Epithelial cell of esophagus (primary cell): ENCODE data around the gene LRRC51.

Experiments used
- DNase-seq: peaks from one replicate; pipeline ENCODE4 v3.0.0; 2010; ENCODE audit warnings: low read depth
- H3K4me3 ChIP-seq: 2 replicates; pipeline ENCODE4 v1.5.1; 2011; ENCODE audit warnings: mild to moderate bottlenecking, low read length, control low read depth
- TF ChIP-seq, protein P1 (sequence below): IDR thresholded peaks from 2 replicates; pipeline ENCODE4 v1.5.1; 2011; ENCODE audit warnings: low read depth, mild to moderate bottlenecking, low read length, control low read depth, inconsistent platforms; ENCODE audit not compliant: insufficient read depth; ENCODE audit errors: missing control alignments

LRRC51 gene

DNA sequence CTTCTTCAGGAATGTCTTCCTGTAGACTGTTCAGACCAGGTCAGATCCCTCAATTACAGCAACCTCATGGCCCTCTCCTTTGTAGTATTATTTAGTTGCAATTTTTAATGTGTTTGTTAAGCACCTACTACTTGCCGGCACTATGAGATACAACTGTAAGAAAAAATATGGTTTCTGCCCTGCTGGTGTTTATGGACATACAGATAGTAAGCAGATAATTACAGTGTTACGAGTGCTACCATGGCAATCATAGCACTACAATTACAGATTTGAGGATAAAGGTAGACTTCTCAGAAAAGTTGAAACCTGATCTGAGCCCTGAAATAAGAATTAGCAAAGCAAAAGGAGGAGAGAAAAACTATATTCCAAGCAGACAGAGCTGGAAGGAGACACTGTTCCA, 2.8 kb downstream of the LRRC51 start:
- no peak overlapping the region for H3K4me3 ChIP-seq
- TF ChIP-seq, protein P1, sequence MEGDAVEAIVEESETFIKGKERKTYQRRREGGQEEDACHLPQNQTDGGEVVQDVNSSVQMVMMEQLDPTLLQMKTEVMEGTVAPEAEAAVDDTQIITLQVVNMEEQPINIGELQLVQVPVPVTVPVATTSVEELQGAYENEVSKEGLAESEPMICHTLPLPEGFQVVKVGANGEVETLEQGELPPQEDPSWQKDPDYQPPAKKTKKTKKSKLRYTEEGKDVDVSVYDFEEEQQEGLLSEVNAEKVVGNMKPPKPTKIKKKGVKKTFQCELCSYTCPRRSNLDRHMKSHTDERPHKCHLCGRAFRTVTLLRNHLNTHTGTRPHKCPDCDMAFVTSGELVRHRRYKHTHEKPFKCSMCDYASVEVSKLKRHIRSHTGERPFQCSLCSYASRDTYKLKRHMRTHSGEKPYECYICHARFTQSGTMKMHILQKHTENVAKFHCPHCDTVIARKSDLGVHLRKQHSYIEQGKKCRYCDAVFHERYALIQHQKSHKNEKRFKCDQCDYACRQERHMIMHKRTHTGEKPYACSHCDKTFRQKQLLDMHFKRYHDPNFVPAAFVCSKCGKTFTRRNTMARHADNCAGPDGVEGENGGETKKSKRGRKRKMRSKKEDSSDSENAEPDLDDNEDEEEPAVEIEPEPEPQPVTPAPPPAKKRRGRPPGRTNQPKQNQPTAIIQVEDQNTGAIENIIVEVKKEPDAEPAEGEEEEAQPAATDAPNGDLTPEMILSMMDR: no peak
- no peak for DNase-seq

DNA sequence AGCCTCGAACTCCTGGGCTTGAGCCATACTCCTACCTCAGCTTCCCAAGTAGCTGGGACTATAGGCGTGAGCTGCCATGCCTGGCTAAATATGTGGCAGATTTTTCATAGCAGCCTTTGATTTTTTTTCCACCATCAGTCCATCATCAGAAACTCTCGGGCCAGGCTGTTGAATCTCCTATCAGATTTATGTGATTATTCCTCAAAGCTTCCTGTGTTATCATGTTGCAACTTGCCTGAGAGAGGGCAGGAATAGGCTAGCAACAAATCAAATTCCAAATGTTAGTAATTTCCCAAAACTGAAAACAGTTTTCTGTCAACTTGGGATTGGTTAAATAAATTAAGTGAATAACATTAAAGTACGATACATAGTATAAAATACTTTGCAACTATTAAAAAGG, 3.4 kb downstream of the LRRC51 start:
- peak; percentile 70 for DNase-seq
- TF ChIP-seq, protein P1: no peak
- H3K4me3 ChIP-seq: no peak overlapping the region

DNA sequence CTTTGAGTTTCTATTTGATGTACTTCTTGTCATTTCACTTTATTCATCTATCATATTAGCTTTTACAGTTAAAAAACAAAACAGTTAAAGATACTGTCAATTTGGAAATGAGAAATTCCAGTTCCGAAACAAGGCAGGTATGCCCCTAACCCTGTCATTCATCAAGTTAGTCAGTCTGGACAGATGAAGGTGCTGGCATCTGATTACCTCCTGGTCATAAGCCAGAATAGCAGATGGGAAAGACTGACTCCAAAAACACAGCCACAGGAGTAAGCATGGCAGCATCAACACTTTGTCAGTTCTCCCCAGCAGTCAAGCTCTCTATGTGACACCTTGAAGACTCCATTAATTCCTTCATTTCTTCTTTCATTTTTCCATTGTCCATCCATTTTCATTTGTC, 4.3 kb downstream of the LRRC51 start:
- no peak overlapping the region for H3K4me3 ChIP-seq
- no peak for DNase-seq

GRCh38 chr11:72085621-72086351, 5.1 kb downstream of the LRRC51 start:
- DNase-seq: no peak
- TF ChIP-seq, protein P1: no peak
- H3K4me3 ChIP-seq: no peak overlapping the region

More for the DNA sequence above, 4.3 kb downstream of the LRRC51 start:
- TF ChIP-seq, protein P1: no peak

DNA sequence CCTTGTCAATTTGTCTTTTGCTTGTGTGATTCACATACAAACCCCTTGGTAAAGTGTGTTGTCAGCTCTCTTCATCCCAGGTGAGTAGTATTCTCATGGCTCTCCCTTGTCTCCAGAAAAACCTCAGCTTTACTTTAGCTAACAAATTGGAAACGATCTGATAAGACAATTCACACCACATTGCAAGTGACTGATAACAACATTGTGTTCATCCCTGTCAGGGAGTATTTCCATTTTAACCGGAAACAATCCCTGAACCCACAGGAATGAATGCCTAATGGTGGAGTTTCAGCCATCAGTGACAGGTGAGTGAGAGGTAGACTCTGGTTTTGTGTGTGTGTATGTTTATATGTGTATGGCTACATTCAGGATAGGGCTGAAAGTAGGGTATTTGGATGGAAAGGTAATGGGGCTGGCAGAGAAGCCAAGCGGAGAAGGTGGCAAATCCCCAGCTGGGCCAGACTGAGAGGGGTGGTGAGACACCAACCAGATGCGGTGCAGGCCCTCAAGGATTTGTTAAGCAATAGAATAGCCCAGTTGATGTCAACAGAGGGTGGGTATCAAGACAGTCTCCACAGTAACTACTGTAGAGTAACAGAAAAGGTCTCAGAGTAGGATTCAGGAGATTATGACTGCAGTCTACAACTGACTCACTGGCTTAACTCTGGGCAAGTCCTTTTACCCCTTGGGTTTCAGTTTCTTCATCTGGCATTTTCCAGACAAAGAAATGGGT, 7.6 kb downstream of the LRRC51 start:
- TF ChIP-seq, protein P1: no peak
- no peak for DNase-seq

DNA sequence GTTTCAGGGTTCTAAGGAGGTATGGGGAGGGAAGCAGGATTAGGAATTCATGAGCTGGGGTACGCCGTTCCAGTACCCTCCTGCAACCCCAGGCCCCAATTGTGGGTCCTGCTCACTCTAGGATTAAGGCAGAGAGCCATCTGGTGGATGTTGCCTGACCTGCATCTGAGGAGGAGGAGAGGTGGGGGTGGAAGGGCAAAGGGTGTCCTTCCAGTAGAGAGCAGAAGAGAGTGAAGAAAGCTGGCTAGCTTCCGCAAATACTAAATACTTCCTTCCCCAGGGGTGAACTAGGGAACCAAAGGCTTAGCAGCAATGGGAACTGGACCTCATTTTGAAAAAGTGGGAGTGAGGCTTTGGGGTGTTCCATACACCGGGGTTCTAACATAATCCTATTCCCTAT, 10.6 kb downstream of the LRRC51 start:
- TF ChIP-seq, protein P1: peak; percentile 89
- peak; percentile 62 for DNase-seq
- no peak overlapping the region for H3K4me3 ChIP-seq

More for the DNA sequence above, 7.6 kb downstream of the LRRC51 start:
- no peak overlapping the region for H3K4me3 ChIP-seq
